Femur (tissue), 1 donor: ENCODE results near the gene KRTAP5-3.
A peak's percentile ranks its signal among the peaks of the same experiment; 100 is the strongest.
"Not testable (repeated sequence)": the region's sequence is repeated elsewhere in the genome, so short reads cannot be mapped to it uniquely, and the experiment has no call there.

Experiments
- DNase-seq: peaks from one replicate; pipeline ENCODE4 v3.0.0-alpha.2; 2017

KRTAP5-3 gene, protein sequence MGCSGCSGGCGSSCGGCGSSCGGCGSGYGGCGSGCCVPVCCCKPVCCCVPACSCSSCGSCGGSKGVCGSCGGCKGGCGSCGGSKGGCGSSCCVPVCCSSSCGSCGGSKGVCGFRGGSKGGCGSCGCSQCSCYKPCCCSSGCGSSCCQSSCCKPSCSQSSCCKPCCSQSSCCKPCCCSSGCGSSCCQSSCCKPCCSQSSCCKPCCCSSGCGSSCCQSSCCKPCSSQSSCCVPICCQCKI

DNA sequence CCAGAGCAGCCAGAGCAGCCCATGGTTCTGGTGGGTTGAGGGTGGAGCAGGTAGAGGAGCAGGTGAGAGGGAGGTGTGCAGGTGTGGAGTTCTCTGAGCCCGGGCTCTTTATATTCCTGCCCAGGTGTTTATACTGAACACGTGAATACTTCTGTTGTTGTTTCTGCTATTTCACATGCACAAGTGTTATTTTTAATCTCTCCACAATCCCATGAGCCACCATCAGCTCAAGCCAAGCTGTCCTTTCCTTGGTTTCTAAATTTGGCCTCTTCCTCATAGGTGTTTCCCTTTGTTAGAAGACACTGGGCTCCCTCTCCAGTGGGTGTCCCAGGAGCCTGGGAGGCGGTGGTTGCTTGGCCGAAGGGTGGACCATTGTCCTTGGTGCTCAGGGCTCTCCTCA, at the start of gene KRTAP5-3:
Gene KRTAP5-3, minus strand, starts transcription at position 101 of the 400 bp plus-strand sequence. Its CDS starts 78 bp downstream, at position 23.
- DNase-seq = no peak

DNA sequence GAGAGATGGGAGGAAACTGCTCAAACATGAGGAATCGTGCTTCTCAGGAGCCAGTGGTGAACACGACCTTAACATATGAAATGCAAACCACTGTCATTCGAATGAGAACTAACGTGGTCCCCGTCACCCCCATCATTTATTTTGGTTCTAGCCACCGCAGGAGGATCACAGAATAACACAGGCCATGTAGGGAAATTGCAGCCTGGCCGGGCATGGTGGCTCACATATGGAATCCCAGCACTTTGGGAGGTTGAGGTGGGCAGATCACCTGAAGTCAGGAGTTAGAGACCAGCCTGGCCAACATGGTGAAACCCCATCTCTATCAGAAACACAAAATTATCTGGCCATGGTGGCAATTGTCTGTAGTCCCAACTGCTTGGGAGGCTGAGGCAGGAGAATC, 48.4 kb upstream of the KRTAP5-3 start:
- DNase-seq = no peak

DNA sequence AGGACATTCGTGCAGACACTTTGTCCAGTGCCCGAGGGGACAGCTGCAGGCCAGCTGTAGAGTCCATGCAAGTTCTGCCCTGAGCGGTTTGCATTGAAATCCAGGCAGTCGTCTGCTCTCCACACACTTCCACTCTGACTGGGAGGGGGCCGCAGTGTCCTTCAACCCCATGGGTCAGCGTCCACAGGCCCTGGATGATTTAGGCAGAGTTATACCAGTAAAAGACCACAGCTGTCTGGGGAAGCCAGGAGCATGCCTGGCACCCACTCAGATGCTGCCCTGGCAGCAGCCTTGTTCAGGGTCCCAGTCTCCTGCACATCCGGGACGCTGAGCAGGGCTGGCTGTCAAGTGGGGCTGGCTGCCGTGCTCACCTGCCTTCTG, 47.8 kb upstream of the KRTAP5-3 start:
- no peak for DNase-seq

DNA sequence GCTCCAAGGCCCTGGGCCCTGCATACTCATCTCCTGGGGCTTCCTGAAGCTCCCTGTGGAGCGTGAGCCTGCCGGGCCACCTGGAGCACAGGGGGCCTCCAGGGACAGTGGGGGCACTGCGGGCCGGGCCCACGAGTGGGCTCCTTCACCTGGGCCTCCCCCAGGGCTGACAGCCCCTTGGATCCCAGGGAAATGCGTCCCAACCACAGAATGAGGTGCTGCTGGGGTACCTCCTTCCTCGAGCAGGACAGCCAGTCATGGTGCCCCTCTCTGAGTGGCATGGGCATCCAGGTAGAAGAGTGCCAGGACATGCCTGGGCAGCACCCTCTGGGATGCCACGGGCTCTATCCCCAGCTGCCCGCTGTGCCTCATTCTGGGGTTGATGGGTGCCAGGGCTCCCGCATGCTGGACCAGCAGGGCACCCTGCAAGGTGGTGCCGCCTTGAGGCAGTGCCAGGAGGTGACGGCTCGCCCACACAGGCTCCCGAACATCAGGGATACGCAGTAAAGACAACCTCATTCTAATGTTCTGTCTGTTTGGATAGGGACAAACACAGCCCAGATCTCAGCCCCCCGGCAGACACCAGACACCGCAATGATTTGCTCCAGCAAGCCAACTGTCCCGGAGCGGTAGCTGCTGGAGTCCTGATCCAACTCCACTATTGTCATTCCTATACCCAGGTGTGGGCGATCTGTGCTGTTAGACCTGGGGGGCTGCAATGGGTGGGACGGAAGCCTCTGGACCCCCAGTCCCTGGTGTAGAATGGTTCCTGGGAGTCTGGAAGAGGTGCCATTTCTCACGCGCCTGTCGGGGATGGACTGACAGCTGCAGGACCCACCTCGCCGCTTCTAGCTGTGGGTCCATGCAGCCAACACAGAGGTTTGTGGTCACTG, 47.2 kb upstream of the KRTAP5-3 start:
- DNase-seq = no peak

DNA sequence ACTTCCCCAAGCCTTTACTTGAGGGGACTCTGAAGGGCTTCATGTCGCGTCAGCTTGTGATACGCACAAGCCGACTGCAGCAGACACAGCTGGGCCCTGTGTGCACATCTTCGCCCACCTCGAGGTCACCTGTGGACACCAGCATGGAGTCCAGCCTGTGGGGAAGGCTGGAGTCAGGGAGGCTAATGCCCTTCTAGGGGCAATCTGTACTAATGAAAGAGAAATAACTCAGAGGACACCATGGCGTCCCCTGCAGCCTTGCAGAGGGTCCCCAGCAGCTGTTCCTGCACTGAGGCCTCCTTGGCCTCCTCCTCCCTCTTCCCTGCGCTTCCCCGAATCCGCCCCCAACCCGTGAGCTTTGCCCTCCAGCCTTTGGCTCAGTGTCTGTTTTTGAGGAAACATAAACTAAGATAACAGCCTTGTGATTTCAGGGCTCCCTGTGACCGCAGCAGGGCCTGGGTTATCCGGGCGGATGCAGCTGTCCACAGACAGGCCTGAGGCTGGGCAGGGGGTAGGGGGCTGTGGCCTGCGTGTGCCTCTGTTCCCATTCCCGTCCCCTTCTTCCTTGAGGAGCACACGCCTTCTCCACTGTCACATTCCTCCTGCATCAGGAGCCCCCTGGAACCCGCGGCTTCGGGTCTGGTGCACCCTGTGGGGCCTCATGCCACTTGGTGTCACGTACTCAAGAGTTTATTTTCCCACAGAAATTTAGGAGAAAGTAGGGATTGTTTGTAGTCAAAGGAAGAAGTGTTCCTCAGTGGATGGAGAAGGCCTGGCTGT, 46.3 kb upstream of the KRTAP5-3 start:
- DNase-seq = no peak

DNA sequence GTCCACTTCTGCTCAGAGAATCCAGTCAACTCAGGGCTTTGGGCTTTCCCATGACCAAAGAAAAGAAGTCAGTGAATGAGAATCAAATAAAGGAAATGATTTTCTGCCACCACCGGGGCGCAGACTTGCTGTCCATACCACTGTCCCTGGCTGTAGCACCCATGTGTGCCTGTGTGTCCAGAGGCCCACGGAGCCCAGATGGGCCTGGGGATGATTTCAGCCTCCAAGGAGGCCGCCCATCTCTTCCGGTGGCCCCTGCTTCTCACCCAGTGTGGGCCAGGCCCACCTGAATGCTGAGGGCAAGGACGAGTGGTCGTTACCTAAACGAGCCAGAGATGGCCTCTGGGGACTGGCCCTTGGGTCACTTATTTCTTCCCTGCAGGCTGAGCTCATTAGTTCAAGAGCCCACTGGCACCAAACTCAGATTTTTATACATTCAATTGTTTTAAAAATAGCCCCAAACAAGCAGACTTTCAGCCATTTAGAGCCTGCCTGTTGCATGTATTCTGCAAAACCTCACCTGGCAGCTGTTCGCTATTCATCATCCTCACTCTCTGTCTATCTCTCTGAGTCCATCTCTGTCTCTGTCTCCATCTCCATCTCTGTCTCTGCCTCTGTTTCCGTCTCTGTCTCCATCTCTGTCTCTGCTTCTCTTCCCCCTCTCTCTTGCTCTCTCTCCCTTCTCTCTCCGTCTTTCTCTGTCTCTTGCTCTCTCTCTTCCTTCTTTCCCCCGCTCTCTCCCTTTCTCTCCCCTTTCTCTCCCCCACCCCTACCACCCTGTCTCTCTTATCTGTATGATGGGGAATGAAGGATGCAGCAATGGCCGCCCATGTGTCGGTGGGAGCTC, 45.5 kb upstream of the KRTAP5-3 start:
- DNase-seq = no peak

DNA sequence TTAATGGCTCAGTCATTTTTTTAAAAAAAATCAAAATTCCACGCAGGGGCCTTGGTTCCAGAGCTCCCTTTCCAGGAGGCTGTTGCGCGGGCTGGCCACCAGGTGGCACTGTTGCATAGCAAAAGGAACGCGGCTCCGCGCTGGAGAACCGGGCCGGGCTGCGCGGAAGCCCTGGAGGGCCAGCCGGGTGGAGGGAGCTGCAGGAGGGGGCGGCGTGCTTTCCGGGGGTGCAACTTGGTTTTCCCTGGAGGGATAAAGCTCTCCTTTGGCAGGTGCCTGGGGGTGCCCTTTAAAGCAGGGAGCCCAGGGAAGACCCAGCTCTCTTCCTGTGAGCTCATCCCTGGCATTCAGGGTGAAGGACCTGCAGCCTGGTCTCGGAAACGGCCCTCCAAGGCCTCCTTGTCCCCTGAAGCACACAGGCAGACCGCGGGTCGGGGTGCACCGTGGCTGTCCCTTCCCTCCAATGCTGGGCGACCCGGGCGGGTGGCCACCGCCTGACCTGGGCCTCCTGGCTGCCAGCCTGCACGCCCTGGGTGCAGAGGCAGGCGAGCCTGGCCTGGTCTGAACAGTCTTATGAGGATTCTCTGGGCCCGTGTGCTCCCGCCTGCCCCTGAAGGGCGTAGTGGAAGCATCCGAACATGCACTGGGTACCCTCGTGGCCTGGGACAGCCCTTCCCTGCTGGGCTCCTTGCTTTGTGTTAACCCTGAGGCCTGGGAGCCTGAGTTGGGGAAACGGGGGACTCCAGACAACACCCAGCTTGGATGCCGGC, 44.7 kb upstream of the KRTAP5-3 start:
- DNase-seq = peak; percentile 87

DNA sequence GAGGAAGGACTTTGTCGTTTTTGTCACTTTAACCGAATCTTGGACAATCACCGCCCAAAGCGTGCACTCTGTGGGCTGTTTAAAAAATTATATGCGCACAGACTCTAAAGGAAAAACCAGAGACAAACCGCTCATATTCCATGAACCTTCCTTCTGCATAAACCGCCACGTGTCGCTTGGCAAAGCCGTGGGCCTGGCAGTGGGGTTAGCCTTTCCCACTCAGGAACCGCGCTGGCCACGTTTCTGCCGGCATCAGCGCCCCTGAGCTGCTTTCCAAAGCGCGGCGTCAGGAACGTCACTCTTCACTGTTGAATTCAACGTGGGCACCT, 44.1 kb upstream of the KRTAP5-3 start:
- no peak for DNase-seq

DNA sequence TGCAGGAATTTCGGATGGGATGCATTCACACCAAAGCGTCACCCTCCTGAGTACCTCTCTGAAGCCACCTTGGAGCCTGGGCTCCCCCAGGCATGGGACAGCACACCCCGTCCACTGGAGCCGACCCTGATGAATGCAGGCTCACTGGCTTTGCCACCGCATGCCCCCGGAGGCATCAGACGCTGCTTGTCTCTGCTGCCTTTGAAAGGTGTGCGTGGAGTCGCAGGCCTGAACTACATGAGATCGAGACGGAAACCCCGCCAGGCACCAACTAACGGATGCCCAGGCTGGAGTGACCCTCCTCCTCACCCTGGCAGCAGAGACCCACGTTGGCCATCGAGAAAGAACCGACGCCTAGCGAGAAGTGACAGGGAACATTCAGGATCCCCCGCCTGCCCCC, 43.8 kb upstream of the KRTAP5-3 start:
- DNase-seq = peak; percentile 26

DNA sequence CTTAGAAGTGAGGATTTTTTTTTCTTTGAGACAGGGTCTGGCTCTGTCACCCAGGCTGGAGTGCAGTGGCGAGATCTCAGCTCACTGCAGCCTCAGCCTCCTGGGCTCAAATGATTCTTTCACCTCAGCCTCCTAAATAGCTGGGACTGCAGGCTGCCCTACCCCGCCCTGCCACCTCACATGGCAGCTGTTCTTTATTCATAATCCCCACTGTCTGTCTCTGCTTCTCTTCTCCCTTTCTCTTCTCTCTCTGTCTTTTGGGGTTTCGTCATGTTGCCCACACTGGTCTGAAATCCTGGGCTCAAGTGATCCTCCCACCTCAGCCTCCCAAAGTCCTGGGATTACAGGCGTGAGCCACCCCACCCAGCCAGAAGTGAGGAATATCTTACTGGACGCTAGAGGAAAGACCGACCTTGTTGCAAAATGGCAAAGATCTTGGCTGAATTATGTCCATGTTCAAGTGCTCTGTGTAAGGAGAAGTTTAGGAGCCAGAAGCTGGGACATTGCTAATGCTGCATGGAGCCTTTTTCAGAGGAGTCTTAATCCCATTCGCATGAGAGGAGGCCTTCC, 43.2 kb upstream of the KRTAP5-3 start:
- peak; percentile 4 for DNase-seq

DNA sequence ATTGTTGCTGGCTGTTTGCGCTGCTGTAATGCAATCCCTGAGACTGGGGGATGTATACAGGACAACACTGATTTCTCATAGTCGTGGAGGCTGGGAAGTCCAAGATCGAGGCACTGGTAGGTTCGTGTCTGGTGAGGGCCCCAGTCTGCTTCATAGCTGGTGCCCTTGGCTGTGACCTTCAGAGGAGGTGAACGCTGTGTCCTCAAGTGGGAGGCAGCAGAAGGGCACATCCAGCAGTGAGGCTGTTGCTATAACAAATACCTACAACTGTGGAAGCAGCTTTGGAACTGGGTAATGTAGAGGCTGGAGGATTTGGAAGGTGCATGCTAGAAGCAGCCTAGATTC, 42.6 kb upstream of the KRTAP5-3 start:
- DNase-seq = peak; percentile 13

DNA sequence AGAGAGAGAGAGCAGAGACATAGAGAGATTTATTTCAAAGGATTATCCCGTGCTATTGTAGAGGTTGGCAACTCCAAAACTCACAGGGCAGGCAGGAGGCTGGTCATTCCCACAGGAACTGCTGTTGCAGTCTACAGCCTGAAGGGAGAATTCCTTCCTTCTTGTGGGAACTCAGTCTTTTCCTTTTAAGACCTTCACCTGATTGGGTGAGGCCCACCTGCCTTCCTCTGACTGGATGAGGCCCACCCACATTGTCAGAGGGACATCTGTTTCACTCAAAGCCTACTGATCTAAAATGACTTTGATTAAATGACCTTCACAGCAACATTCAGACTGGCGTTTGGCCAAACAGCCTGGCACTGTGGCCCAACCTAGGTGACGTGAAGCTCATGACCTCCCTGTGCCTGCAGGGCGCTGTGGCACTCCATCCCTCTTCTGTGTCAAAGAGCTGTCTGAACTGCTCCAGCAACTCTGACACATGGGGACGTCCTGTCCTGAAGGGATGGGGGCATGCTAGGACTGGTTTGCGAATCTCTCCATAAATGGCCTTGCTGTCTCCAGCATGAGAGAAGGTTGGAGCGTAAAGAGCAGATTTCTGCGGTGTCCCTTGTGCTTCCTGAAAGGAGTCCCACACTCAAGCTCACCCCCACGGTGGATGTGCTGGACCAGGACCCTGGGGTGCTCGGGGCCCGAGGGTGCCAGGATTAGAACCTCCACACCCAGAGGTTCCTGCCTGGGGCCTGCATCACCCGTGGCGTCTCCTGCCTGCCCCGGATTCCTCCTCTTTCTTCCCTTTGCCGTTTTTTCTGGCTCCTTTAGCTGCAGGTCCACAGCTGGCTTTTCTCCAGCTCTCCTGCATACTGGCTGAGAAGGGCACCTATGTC, 42.0 kb upstream of the KRTAP5-3 start:
- DNase-seq = peak; percentile 8

DNA sequence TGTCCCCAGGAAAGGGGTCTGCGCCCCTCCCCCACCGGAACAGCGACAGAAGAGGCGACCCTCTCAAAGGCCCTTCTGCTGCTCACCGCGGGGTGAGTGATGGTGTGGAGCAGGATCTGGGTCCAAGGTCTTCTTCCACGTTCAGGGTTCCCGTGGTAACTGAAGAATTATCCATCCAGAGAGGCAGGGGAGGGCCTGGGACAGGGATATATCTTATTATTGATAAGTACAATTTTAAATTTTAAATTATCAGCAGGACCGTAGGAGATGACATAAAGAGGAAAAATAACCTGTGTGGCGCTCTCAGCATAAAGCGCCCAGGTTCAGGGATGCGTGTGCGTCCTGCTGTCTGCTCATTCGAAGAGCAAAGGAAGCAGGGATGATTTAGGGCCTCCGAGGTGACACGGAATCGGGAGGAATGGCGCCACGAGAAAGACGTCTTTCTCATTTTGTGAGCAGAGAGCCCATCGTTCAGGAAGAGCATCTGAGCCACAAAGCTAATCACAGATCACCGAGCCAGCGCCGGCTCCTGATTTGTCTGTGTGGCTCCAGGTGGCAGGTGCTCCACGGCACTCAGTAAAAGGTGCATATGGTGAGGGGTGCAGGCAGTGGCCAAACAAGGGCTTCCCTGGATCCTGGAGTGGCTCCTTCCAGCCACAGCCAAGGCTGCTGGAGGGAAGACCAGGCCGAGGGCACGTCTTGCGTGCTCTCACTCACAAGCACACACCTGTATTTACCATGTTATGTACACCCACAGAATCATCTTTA, 40.6 kb upstream of the KRTAP5-3 start:
- peak; percentile 3 for DNase-seq

DNA sequence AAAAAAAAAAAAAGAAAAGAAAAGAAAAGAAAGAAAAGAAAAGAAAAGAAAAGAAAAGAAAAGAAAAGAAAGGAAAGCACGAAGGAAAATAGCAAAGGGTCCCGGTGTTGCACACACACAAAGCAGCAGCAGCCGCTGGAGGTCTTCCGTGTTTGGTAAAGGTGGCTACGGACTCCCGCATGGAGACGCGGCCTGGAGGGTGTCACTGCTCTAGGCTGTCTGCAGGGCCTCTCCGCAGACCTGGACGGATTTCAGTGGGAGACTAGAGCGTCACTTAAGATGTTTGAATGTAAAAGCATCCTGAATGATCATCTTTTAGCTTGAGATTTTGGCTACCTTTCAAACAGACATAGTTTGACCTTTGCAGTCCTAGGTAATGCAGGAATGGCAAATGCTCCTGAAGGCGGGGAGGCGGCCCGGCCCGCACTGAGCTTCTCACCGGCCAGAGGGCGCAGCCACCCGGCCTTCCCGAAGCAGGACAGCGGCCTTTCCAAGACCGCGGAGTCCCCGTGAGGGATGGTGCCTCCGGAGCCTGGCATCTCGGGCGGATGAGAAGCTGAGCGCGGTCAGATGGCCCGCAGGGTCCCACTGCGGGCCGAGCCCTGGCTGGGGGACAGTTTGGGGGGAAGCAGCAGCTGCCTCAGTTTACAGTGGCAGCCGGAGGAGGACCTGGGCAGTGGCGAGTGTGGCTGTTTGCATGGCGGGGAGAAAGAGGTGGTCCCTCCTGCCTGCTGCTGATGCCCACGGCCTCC, 39.8 kb upstream of the KRTAP5-3 start:
- DNase-seq = no peak

DNA sequence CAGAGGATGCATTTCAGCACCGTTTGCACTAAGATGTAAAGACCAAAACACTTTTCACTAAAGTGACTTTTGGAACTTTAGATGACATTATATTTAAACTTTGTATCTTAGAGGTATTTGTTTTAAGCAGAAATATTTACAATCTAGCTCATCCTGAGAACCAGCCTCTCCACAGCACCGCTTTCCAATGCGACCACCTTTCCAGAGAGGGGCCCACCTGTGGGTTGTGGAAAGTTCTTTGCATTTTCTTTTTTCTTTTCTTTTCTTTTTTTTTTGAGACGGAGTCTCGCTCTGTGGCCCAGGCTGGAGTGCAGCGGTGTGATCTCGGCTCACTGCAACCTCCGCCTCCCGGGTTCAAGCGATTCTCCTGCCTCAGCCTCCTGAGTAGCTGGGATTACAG, 38.3 kb upstream of the KRTAP5-3 start:
- not testable (repeated sequence) for DNase-seq

DNA sequence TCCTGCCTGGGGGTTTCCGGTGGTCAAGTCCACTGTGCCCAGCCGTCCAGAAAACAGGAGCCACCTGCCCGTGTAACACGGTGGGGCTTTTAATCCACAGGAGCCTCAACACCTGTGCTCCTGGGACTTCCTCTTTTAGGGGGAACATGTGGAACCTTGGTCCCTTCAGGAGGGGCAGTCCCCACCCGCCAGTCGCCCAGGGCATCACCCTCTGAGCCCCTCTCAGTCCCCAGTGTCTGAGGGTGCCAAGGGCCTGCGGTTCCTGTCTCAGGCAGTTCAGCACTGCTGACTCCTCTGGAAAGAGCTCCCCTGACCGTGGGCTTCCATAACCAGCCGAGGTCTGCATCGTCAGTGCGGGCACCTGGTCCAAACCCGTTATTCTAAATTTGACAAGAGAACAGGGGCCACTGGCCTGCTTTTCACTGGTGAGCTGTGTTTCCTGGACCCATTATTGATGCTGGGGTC, 37.1 kb upstream of the KRTAP5-3 start:
- DNase-seq = peak; percentile 13

DNA sequence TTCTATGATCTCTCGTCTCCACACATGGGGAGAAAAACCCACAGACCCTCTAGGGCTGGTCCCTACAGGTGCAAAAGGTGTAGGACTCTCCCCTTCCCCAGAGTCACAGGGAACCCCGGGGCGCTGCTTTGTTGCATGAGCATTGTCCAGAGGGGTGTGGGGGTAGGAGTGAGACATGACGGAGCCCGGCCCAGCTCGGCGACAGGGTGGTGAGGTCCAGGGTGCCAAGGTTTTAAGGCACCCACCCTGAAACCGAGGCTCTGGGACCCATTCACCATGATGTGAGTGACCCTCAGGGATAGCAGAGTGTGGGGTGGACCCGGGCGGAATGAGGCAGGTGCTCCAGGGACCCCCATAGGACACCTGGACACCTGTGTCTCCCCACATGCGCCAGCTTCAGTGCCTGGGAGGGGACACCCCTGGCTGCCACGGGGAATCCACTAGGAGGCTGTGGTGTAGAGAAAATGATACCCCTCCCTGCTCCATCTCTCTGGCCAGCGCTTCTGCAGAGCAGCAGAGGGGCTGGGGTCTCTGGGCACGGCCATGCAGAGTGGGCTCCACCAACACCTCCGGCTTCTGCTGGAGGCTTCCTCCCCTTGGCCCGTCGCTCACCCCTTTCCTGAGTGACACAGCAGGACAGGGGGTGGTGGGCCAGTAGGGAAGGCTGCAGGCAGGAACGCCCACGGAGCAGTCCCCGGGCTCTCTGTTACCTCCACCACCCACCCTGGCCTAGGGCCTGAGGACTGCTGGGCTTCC, 36.5 kb upstream of the KRTAP5-3 start:
- peak; percentile 10 for DNase-seq

DNA sequence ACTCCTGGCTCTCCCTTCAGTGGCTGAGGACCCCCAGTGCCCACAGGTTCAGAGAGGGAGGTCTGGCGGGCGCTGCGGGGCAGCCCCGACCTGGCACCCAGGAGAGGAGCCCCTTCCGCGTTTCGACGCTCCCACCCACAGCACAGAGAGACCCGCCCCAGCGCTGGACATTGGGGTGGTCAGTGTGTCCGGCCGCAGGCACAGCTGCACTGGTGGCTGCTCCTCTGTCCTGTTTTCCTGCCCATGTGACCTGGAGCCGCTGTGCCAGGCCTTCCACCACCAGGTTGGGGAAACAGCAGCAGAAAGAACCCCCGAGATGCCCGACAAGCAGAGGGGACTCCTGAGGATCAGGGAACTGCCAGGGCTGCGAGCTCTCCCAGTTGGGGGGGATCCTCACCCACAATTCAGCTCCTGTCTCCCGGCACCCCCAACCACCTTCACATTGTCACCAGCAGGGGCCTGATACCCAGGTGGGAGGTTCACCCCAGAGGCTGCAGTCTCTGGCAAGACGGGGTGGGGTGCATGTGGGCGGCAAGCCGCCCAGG, 35.0 kb upstream of the KRTAP5-3 start:
- DNase-seq = peak; percentile 14
